ENCODE data around the gene RPEL1. TPM values are rescaled to one million over a fixed set of nuclear protein-coding genes. Genes with fewer than 3 reads are reported as not detected.
"Not testable (repeated sequence)": the region's sequence is repeated elsewhere in the genome, so short reads cannot be mapped to it uniquely, and the experiment has no call there.

The RPEL1 gene
- total RNA-seq, 1 experiment from 2014 or later = 0.10 TPM

- DNase-seq (ENCODE audit: low read depth, low spot score); H3K9me2 ChIP-seq (ENCODE audit: insufficient read depth); H4K20me1 ChIP-seq (ENCODE audit: insufficient read depth); intact Hi-C loops (cut with micrococcal nuclease); POLR2A ChIA-PET; H2AFZ ChIP-seq (ENCODE audit: low read depth, low read length, poor library complexity, severe bottlenecking); H3K4me2 ChIP-seq (ENCODE audit: low read length); CTCF ChIA-PET; H3K4me1 ChIP-seq (ENCODE audit: control insufficient read depth in 1 of 2, insufficient read depth in 2 of 2, low read length in 2 of 2); ATAC-seq; H3K79me2 ChIP-seq (ENCODE audit: insufficient read depth, low read length); H3K9ac ChIP-seq (ENCODE audit: low read length); H3K36me3 ChIP-seq (ENCODE audit: control insufficient read depth in 1 of 2, insufficient read depth in 2 of 2, low read length in 2 of 2); H3K27me3 ChIP-seq (ENCODE audit: insufficient read depth, low read length); H3K4me3 ChIP-seq (replicated peaks in 1 of 2; ENCODE audit: low read depth in 1 of 2, low read length in 2 of 2); BruUV-seq (replicated peaks); H3K27ac ChIP-seq (ENCODE audit: low read depth, low read length): not testable (repeated sequence)
- peaks cover 3 to 11% of the 10 kb centered on the region in 2 experiments; a peak in 2 of 4 replicates for H3K9me3 ChIP-seq (ENCODE audit: control insufficient read depth in 1 of 2, insufficient read depth in 1 of 2, low read depth in 1 of 2, low read length in 2 of 2)
- RAD21 ChIA-PET (ENCODE audit: low non-redundant PET in 1 of 2, low total read pairs in 2 of 2, uncharacterized antibody in 2 of 2, unreplicated experiment in 2 of 2) = interaction anchor here in 1 of 2 experiments (0.6 kb wide), 1 partner anchor 477 kb away, joined by 5 read pairs; no protein-coding TSS in a partner anchor
Measured at GRCh38 chr10:103206715-103207114, 39.0 kb upstream of the RPEL1 start.

GRCh38 chr10:103207141-103207540 lies 38.5 kb upstream of the RPEL1 start:
- H3K79me2 ChIP-seq (ENCODE audit: insufficient read depth, low read length) = no peaks in the 10 kb centered on the region
- no peaks in the 10 kb centered on the region for H3K27me3 ChIP-seq (ENCODE audit: insufficient read depth, low read length)
- no TSS peak for BruUV-seq (replicated peaks)
- H3K4me1 ChIP-seq (ENCODE audit: control insufficient read depth in 1 of 2, insufficient read depth in 2 of 2, low read length in 2 of 2) = peaks cover 3 to 5% of the 10 kb centered on the region in 2 experiments; a peak in 2 of 4 replicates
- H3K9me2 ChIP-seq (ENCODE audit: insufficient read depth) = no peaks in the 10 kb centered on the region
- ATAC-seq (no peak), DNase-seq (ENCODE audit: low read depth, low spot score) (no peak)
- no peak overlapping the region for H3K9ac ChIP-seq (ENCODE audit: low read length)
- H2AFZ ChIP-seq (ENCODE audit: low read depth, low read length, poor library complexity, severe bottlenecking) = no peak overlapping the region
- TF ChIP-seq ZBTB33 (IDR thresholded peaks at IDR 0.05; ENCODE audit: extremely low read depth, insufficient replicate concordance, low read length) = no peak
- no peak for TF ChIP-seq EZH2 (IDR thresholded peaks at IDR 0.05)
- no peak for TF ChIP-seq REST (IDR thresholded peaks at IDR 0.05; ENCODE audit: low read depth)
- TF ChIP-seq YY1 (IDR thresholded peaks at IDR 0.05; ENCODE audit: extremely low read depth, insufficient replicate concordance, low read depth, low read length) = no peak
- TF ChIP-seq CBX3 (IDR thresholded peaks at IDR 0.05; ENCODE audit: low read depth) = no peak
- no peak for TF ChIP-seq ATF3 (IDR thresholded peaks at IDR 0.05)
- no peak for TF ChIP-seq EGR1 (IDR thresholded peaks at IDR 0.05; ENCODE audit: low read depth)
- TF ChIP-seq ZNF274 (IDR thresholded peaks at IDR 0.05; ENCODE audit: low read depth, low read length) = no peak
- no peak for TF ChIP-seq SIN3A (IDR thresholded peaks at IDR 0.05; ENCODE audit: low read depth)
- no peak for TF ChIP-seq JUND (IDR thresholded peaks at IDR 0.05)
- no peak for TF ChIP-seq POLR2AphosphoS5 (IDR thresholded peaks at IDR 0.05; ENCODE audit: low read depth, low read length)
- no peaks in the 10 kb centered on the region for H3K36me3 ChIP-seq (ENCODE audit: control insufficient read depth in 1 of 2, insufficient read depth in 2 of 2, low read length in 2 of 2)
- ChIA-PET RAD21 (ENCODE audit: low non-redundant PET in 1 of 2, low total read pairs in 2 of 2, uncharacterized antibody in 2 of 2, unreplicated experiment in 2 of 2) (interaction anchor here in 1 of 2 experiments (0.6 kb wide), 1 partner anchor 477 kb away, joined by 5 read pairs; no protein-coding TSS in a partner anchor), CTCF (no interaction called here), POLR2A (no interaction called here)
- intact Hi-C loops (cut with micrococcal nuclease) = no loop called here
- H3K4me2 ChIP-seq (ENCODE audit: low read length) = no peak overlapping the region
- no peak overlapping the region for H3K27ac ChIP-seq (ENCODE audit: low read depth, low read length)
- no peaks in the 10 kb centered on the region for H4K20me1 ChIP-seq (ENCODE audit: insufficient read depth)
- H3K4me3 ChIP-seq (replicated peaks in 1 of 2; ENCODE audit: low read depth in 1 of 2, low read length in 2 of 2) = no peak overlapping the region
- peaks cover 3 to 14% of the 10 kb centered on the region in 2 experiments; a peak in 2 of 4 replicates for H3K9me3 ChIP-seq (ENCODE audit: control insufficient read depth in 1 of 2, insufficient read depth in 1 of 2, low read depth in 1 of 2, low read length in 2 of 2)

All from HCT116 (cell line).